Raji (cell line): ENCODE measurements around the gene ZBTB40.

Source experiments
- POLR2A ChIP-seq: IDR thresholded peaks from 2 replicates; pipeline ENCODE4 v1.6.1; 2011; ENCODE audit warnings: low read depth, low read length, control low read depth; ENCODE audit not compliant: insufficient read depth

The ZBTB40 gene

GRCh38 chr1:22547186-22547817, 95.7 kb downstream of the ZBTB40 start:
- no peak for TF ChIP-seq POLR2A

- TF ChIP-seq POLR2A = no peak
Measured at GRCh38 chr1:22547818-22548462, 96.3 kb downstream of the ZBTB40 start.

- no peak for TF ChIP-seq POLR2A
Measured at GRCh38 chr1:22550021-22550420, 98.4 kb downstream of the ZBTB40 start.

- TF ChIP-seq POLR2A = no peak
Measured at GRCh38 chr1:22551591-22551990, 99.9 kb downstream of the ZBTB40 start.

- TF ChIP-seq POLR2A = no peak
Measured at GRCh38 chr1:22552021-22552420, 100.4 kb downstream of the ZBTB40 start.

- no peak for TF ChIP-seq POLR2A
Measured at GRCh38 chr1:22553104-22553880, 101.6 kb downstream of the ZBTB40 start.

GRCh38 chr1:22553991-22554522, 102.4 kb downstream of the ZBTB40 start:
- TF ChIP-seq POLR2A = no peak

- no peak for TF ChIP-seq POLR2A
Measured at GRCh38 chr1:22555371-22555656, 103.7 kb downstream of the ZBTB40 start.

GRCh38 chr1:22556391-22557104, 104.9 kb downstream of the ZBTB40 start:
- TF ChIP-seq POLR2A = no peak

- no peak for TF ChIP-seq POLR2A
Measured at GRCh38 chr1:22557341-22557950, 105.8 kb downstream of the ZBTB40 start.

GRCh38 chr1:22562584-22563583, 111.2 kb downstream of the ZBTB40 start, which contains the start of gene EPHA8:
EPHA8 (plus strand) TSS chr1:22563489; CDS start chr1:22563636, 147 bp downstream.
- no peak for TF ChIP-seq POLR2A

- no peak for TF ChIP-seq POLR2A
Measured at GRCh38 chr1:22563671-22564602, 112.3 kb downstream of the ZBTB40 start.

GRCh38 chr1:22566161-22566560, 114.5 kb downstream of the ZBTB40 start:
- TF ChIP-seq POLR2A = no peak
